CD4-positive, alpha-beta T cell (primary cell): ENCODE measurements around the gene PNMT. TPM values are rescaled to one million over a fixed set of nuclear protein-coding genes. Genes with fewer than 3 reads are reported as not detected.

Source experiments
- ATAC-seq: fragments of 200-7000 bp; cut with Tn5 transposase; one replicate; pipeline ENCODE4 v1.10.0; 2022; ENCODE audit warnings: mild to moderate bottlenecking; ENCODE audit not compliant: poor library complexity
- CTCF ChIA-PET: fragments of 350-600 bp; sonication (Branson Sonifier 250); formaldehyde crosslinking; loops from one replicate; lab custom pipeline; 2021; ENCODE audit warnings: antibody characterized with exemption, inconsistent platforms; lab: Charles Lee
- POLR2A ChIA-PET: fragments of 350-600 bp; sonication (Branson Sonifier 250); formaldehyde crosslinking; loops from one replicate; lab custom pipeline; 2021; ENCODE audit warnings: antibody characterized with exemption, inconsistent platforms; lab: Charles Lee
- DNase-seq, 14 experiments: peaks; one replicate each; pipeline ENCODE4 v3.0.0-alpha.2; 2013 to 2020; ENCODE audit warnings: mixed read lengths in 2 of 14
- H3K27ac ChIP-seq, 2 donors: one replicate each; pipeline versions ENCODE4 v1.5.1 to v1.7.0; 2013; ENCODE audit warnings: low read length in 2 of 2, low read depth in 1 of 2, mild to moderate bottlenecking in 1 of 2
- H3K27me3 ChIP-seq, 2 experiments: 1 replicate in 1 of 2; 2 replicates in 1 of 2; pipeline versions ENCODE4 v1.6.1 to v1.7.0; 2013; ENCODE audit warnings: low read length in 2 of 2, control low read depth in 1 of 2, mild to moderate bottlenecking in 1 of 2, moderate library complexity in 1 of 2; ENCODE audit not compliant: insufficient read depth in 2 of 2, control insufficient read depth in 1 of 2
- H3K36me3 ChIP-seq: one replicate; pipeline ENCODE4 v1.6.1; 2013; ENCODE audit warnings: low read length, control low read depth; ENCODE audit not compliant: insufficient read depth
- H3K4me1 ChIP-seq: one replicate; pipeline ENCODE4 v1.6.1; 2013; ENCODE audit warnings: low read length, control low read depth; ENCODE audit not compliant: insufficient read depth
- H3K4me3 ChIP-seq: one replicate; pipeline ENCODE4 v1.5.1; 2013; ENCODE audit warnings: mild to moderate bottlenecking, low read length, moderate library complexity
- H3K9me3 ChIP-seq, 2 experiments: 1 replicate in 1 of 2; 2 replicates in 1 of 2; pipeline versions ENCODE4 v1.6.1 to v1.7.0; 2013; ENCODE audit warnings: low read length in 2 of 2, mild to moderate bottlenecking in 2 of 2, control low read depth in 1 of 2, moderate library complexity in 1 of 2; ENCODE audit not compliant: control insufficient read depth in 1 of 2, insufficient read depth in 1 of 2
- H3K27ac Mint-ChIP-seq: one replicate; pipeline ENCODE4 v1.8.0; 2020; ENCODE audit warnings: mixed read lengths
- H3K27me3 Mint-ChIP-seq: one replicate; pipeline ENCODE4 v1.8.0; 2021; ENCODE audit warnings: mixed read lengths
- H3K36me3 Mint-ChIP-seq: one replicate; pipeline ENCODE4 v1.8.0; 2021; ENCODE audit warnings: low read depth, mixed read lengths
- H3K4me1 Mint-ChIP-seq: one replicate; pipeline ENCODE4 v1.8.0; 2021; ENCODE audit warnings: low read depth, mixed read lengths
- H3K4me3 Mint-ChIP-seq: one replicate; pipeline ENCODE4 v1.8.0; 2020; ENCODE audit warnings: mild to moderate bottlenecking, mixed read lengths
- H3K9me3 Mint-ChIP-seq: one replicate; pipeline ENCODE4 v1.8.0; 2020; ENCODE audit warnings: mixed read lengths
- intact Hi-C, 2 experiments: fragments of 100-400 bp; cut with DNase I in 1 of 2; cut with micrococcal nuclease in 1 of 2; formaldehyde crosslinking; loops; one replicate each; pipeline versions ENCODE4 v1.15.1 to v1.9.0; 2023 to 2025; cut with DNase I, micrococcal nuclease
- total RNA-seq, 174 experiments: library from RNA in 2 of 174; stranded (reverse) in 2 of 174; gene quantifications; one replicate each; pipeline ENCODE4 v1.2.3 and lab custom pipeline; 2021 to 2026
- TF ChIP-seq, protein P1 (sequence below): fragments of 200-600 bp; IDR thresholded peaks from one replicate; pipeline ENCODE4 v1.8.0; 2022; ENCODE audit warnings: antibody characterized with exemption, mild to moderate bottlenecking

The PNMT gene
- total RNA-seq, 2 experiments from 2014 or later, result 0.47 TPM; not detected in 1

DNA sequence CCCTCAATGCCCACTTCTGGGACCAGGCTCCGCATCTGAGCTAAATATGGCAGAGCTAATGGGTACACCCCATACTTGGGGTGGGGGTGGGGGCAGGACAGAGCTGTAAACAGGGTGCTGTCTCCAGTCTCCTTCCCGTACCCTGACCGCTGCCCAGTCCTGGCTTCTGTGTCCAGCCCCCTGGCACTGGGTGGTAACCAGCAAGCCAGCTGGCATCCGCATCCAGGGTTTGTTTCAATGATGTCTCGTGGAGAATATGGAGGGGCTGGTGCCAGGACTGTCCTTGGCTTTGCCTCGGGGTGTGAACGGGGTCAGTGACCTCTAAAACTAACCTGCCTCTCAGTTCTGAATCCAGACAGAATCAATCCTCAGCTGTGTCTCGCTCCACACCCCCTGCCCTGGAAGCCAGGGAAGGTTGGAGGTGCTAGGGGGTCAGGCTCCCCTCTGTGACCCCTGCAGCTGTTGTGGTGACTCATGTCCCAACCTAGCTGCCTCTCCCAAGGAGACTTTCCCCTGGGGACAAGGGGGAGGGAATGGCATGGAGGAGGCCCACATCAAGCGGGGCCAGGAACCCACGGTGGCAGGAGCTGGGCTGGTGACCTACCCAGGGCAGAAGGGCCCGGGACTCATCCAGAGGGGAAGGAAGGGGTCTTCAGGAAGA lies 1.5 kb upstream of the PNMT start:
- intact Hi-C loops, result loop anchor here in 1 of 2 experiments (2.0 to 5.0 kb wide), 2 partner anchors 44 to 86 kb away; no protein-coding TSS in a partner anchor
- peaks cover 7% of the 10 kb centered on the region for H3K4me1 Mint-ChIP-seq
- no peaks in the 10 kb centered on the region for H3K9me3 Mint-ChIP-seq
- POLR2A ChIA-PET, result interaction anchor here (0.9 to 2.6 kb wide), 3 partner anchors 12 to 21 kb away, joined by 3 to 10 read pairs (median 3); partner anchors contain the start of gene PGAP3
- Histone ChIP-seq H3K27ac (no peak overlapping the region), H3K4me3 (no peak overlapping the region), H3K27me3 (peaks cover 15 to 34% of the 10 kb centered on the region in 2 experiments), H3K4me1 (peaks cover 29% of the 10 kb centered on the region), H3K36me3 (peaks cover 7% of the 10 kb centered on the region), H3K9me3 (no peaks in the 10 kb centered on the region)
- CTCF ChIA-PET, result interaction anchor here (1.2 to 3.4 kb wide), 5 partner anchors 13 to 292 kb away, joined by 3 to 21 read pairs (median 4); no protein-coding TSS in a partner anchor
- TF ChIP-seq, protein P1, sequence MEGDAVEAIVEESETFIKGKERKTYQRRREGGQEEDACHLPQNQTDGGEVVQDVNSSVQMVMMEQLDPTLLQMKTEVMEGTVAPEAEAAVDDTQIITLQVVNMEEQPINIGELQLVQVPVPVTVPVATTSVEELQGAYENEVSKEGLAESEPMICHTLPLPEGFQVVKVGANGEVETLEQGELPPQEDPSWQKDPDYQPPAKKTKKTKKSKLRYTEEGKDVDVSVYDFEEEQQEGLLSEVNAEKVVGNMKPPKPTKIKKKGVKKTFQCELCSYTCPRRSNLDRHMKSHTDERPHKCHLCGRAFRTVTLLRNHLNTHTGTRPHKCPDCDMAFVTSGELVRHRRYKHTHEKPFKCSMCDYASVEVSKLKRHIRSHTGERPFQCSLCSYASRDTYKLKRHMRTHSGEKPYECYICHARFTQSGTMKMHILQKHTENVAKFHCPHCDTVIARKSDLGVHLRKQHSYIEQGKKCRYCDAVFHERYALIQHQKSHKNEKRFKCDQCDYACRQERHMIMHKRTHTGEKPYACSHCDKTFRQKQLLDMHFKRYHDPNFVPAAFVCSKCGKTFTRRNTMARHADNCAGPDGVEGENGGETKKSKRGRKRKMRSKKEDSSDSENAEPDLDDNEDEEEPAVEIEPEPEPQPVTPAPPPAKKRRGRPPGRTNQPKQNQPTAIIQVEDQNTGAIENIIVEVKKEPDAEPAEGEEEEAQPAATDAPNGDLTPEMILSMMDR, result no peak
- no peak for ATAC-seq
- peaks cover 19% of the 10 kb centered on the region for H3K36me3 Mint-ChIP-seq
- peak overlapping the region; percentile 65 for H3K4me3 Mint-ChIP-seq
- H3K27me3 Mint-ChIP-seq, result peaks cover 30% of the 10 kb centered on the region
- H3K27ac Mint-ChIP-seq, result no peak overlapping the region
- DNase-seq, result no peak

DNA sequence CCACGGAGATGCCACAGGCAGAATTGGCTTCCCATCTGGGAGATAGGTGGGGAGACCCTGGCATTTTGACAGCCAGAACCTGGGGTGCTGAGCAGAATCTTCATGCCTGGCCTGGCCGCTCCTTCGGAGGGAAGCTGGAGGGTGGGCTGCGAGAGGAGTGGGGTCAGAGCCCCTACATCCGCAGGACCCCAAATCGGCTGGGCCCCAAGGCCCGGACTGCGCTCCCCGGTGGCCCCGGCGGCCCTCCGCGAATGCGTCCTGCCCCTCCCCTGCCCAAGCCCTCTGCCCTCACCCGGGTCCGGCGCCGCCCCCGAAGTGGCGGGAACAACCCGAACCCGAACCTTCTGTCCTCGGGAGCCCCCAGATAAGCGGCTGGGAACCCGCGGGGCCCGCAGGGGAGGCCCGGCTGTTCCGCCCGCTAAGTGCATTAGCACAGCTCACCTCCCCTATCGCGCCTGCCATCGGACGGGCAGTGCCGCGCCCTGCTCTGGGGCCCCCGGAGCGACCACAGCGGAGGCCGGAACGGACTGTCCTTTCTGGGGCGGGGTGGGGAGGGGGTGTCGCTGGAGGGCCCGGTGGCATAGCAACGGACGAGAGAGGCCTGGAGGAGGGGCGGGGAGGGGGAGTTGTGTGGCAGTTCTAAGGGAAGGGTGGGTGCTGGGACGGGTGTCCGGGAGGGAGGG lies 850 bp upstream of the PNMT start:
- DNase-seq (peak in 2 of 14 experiments; percentile 30 to 35), ATAC-seq (no peak)
- TF ChIP-seq, protein P1, result no peak
- intact Hi-C loops, result loop anchor here in 1 of 2 experiments (2.0 to 5.0 kb wide), 2 partner anchors 45 to 85 kb away; no protein-coding TSS in a partner anchor
- H3K4me1 ChIP-seq, result peaks cover 35% of the 10 kb centered on the region
- no peak overlapping the region for H3K27ac ChIP-seq
- H3K4me3 ChIP-seq, result peak overlapping the region; percentile 32
- Mint-ChIP-seq H3K27me3 (peaks cover 34% of the 10 kb centered on the region), H3K27ac (no peak overlapping the region), H3K4me3 (peak overlapping the region; percentile 65), H3K9me3 (no peaks in the 10 kb centered on the region), H3K36me3 (peaks cover 15% of the 10 kb centered on the region), H3K4me1 (peaks cover 14% of the 10 kb centered on the region)
- H3K27me3 ChIP-seq, result peaks cover 15 to 34% of the 10 kb centered on the region in 2 experiments
- H3K9me3 ChIP-seq, result no peaks in the 10 kb centered on the region
- ChIA-PET CTCF (interaction anchor here (1.2 to 3.4 kb wide), 11 partner anchors 12 to 208 kb away, joined by 3 to 21 read pairs (median 4); no protein-coding TSS in a partner anchor), POLR2A (interaction anchor here (1.0 to 2.6 kb wide), 4 partner anchors 8 to 63 kb away, joined by 3 to 10 read pairs (median 8); partner anchors contain the start of gene MIEN1)
- peaks cover under 1% of the 10 kb centered on the region for H3K36me3 ChIP-seq
